Heart left ventricle (tissue), 16 donors: ENCODE data around the gene OR51A4. TPM values are rescaled to one million over a fixed set of nuclear protein-coding genes. Genes with fewer than 3 reads are reported as not detected.

ENCODE experiments used
- ATAC-seq, 4 donors: fragments of 200-7000 bp; cut with Tn5 transposase; one replicate each; pipeline ENCODE4 v1.9.1; 2020 to 2022; ENCODE audit warnings: moderate library complexity in 4 of 4, mild to moderate bottlenecking in 3 of 4, moderate number of reproducible peaks in 1 of 4
- DNase-seq, 5 donors: peaks; one replicate each; pipeline ENCODE4 v3.0.0-alpha.2; 2020
- H3K27ac ChIP-seq, 12 donors: fragments of 200-600 bp; sonication (generic) in 4 of 12; one replicate each; pipeline versions ENCODE4 v1.5.0 to v1.8.0; 2016 to 2022; ENCODE audit warnings: mild to moderate bottlenecking in 2 of 12
- H3K27me3 ChIP-seq, 9 donors: fragments of 200-600 bp; sonication (generic) in 2 of 9; one replicate each; pipeline versions ENCODE4 v1.5.1 to v1.8.0; 2016 to 2022; ENCODE audit warnings: mild to moderate bottlenecking in 3 of 9
- H3K36me3 ChIP-seq, 9 donors: fragments of 200-600 bp; sonication (generic) in 2 of 9; one replicate each; pipeline versions ENCODE4 v1.5.0 to v1.8.0; 2018 to 2022; ENCODE audit warnings: mild to moderate bottlenecking in 2 of 9
- H3K4me1 ChIP-seq, 12 donors: fragments of 200-600 bp; sonication (generic) in 4 of 12; one replicate each; pipeline versions ENCODE4 v1.5.0 to v1.8.0; 2016 to 2022; ENCODE audit warnings: mild to moderate bottlenecking in 3 of 12
- H3K4me3 ChIP-seq, 12 donors: fragments of 200-600 bp; sonication (generic) in 4 of 12; one replicate each; pipeline versions ENCODE4 v1.5.0 to v1.8.0; 2017 to 2022; ENCODE audit warnings: mild to moderate bottlenecking in 9 of 12, moderate library complexity in 4 of 12
- H3K9me3 ChIP-seq, 12 donors: fragments of 200-600 bp; sonication (generic) in 4 of 12; one replicate each; pipeline versions ENCODE4 v1.5.0 to v1.8.0; 2016 to 2022; ENCODE audit warnings: mild to moderate bottlenecking in 1 of 12
- CTCF ChIP-seq, 12 donors: fragments of 200-600 bp; sonication (generic) in 4 of 12; IDR thresholded peaks; one replicate each; pipeline versions ENCODE4 v1.5.0 to v1.8.0; 2018 to 2022; ENCODE audit warnings: antibody characterized with exemption in 12 of 12, mild to moderate bottlenecking in 5 of 12
- POLR2A ChIP-seq, 2 donors: fragments of 450-650 bp; IDR thresholded peaks; one replicate each; pipeline ENCODE4 v1.6.1; 2017; ENCODE audit warnings: antibody characterized with exemption in 2 of 2, mild to moderate bottlenecking in 2 of 2, moderate library complexity in 2 of 2
- intact Hi-C, 10 donors: fragments of 100-400 bp; cut with DNase I; formaldehyde crosslinking; loops; one replicate each; pipeline versions ENCODE4 v1.11.1 to v1.14.2; 2022
- polyA plus RNA-seq, 2 donors: library from polyadenylated mRNA; stranded (reverse); fragments of 200-250 nt; gene quantifications; one replicate each; pipeline ENCODE4 v1.2.3, GENCODE V29; 2013
- total RNA-seq, 9 donors: library from RNA; depleted of rRNA in 2 of 9; stranded (reverse); fragments of >200 nt in 2 of 9; fragmentation: NEBNext Ultra II Directional in 3 of 9; extraction: Animal tissue kit (Norgen Biotek cat#: 25700) in 3 of 9; gene quantifications; one replicate each; pipeline versions ENCODE4 v1.1.0 to v1.2.4, GENCODE V29; 2016 to 2023
- donor health status: ischemic (EF 13 %, LVEDD 7.1; RV severe dilation, severe dysfunction).
- donor health status: healthy with polysubstance abuse.
- donor health status: DM: no; HTN: yes; CAD: no.
- donor health status: DM: no; HTN: no; CAD: no.
- donor health status: ischemic (EF 25% LVEDD 6.9; RV normal size, moderate dysfunction).
- donor health status: ischemic (EF 25% LVEDD 5.7; RV mildly dilated, moderate dysfunction).
- donor health status: healthy.
- donor health status: DM: yes; HTN: yes; CAD: no.
- donor health status: ischemic (EF 35%, LVEDD 5.7; RV mildly dilated, moderate dysfunction).
- donor health status: nonischemic (EF 11% LVEDD 7.7; RV severe dilation, severe dysfunction).
- donor health status: DM: yes; HTN: yes; CAD: no.
- donor health status: PGD.
- donor health status: ischemic (EF 29% LVEDD 5.4; RV normal size, mild dysfunction).
- donor health status: nonischemic (EF 23%, LVEDD 6.1; RV moderate dilation, normal function).

The OR51A4 gene
- total and polyA plus RNA-seq, 11 donors = not detected

- H3K36me3 ChIP-seq = no peaks in the 10 kb centered on the region
- no peaks in the 10 kb centered on the region for H3K4me1 ChIP-seq
- H3K4me3 ChIP-seq = no peak overlapping the region
- no peaks in the 10 kb centered on the region for H3K27me3 ChIP-seq
- TF ChIP-seq CTCF (IDR thresholded peaks at IDR 0.05) (no peak), POLR2A (IDR thresholded peaks at IDR 0.05) (no peak)
- DNase-seq (no peak), ATAC-seq (no peak)
- H3K27ac ChIP-seq = no peak overlapping the region
- intact Hi-C loops = no loop called here
- H3K9me3 ChIP-seq = no peaks in the 10 kb centered on the region
These were observed 30.8 kb downstream of the OR51A4 start for GRCh38 chr11:4916581-4916980.

- DNase-seq = no peak
- Histone ChIP-seq H3K4me3 (no peak within 1 kb of the TSS), H3K27me3 (no peaks in the 10 kb centered on the region), H3K9me3 (peaks cover 0 to under 1% (median 0%) of the 10 kb centered on the region in 12 donors), H3K27ac (no peak within 1 kb of the TSS), H3K36me3 (no peaks in the 10 kb centered on the region), H3K4me1 (no peaks in the 10 kb centered on the region)
- TF ChIP-seq CTCF (IDR thresholded peaks at IDR 0.05) (no peak), POLR2A (IDR thresholded peaks at IDR 0.05) (no peak)
- intact Hi-C loops = no loop called here
- ATAC-seq = no peak
These were observed 43.9 kb downstream of the OR51A4 start, which contains the start of gene OR51A7 for GRCh38 chr11:4903484-4903883. Gene OR51A7 (plus strand): TSS chr11:4903783. CDS start chr11:4907370, 3,587 bp downstream.

Other genes with a start within 250 kb of the OR51A4 start
- gene OR51E2, start 249.8 kb downstream of the OR51A4 start, total RNA-seq = under 1 TPM in 5 of 9 donors, not detected in 4; 0.10 to 0.50 (median 0.30) TPM
- gene OR51E2, start 249.8 kb downstream of the OR51A4 start, polyA plus RNA-seq = under 1 TPM; 0.08 to 0.11 TPM
- gene MMP26, start 242.8 kb downstream of the OR51A4 start, total RNA-seq = not detected
- not detected for gene MMP26, start 242.8 kb downstream of the OR51A4 start, polyA plus RNA-seq
- not detected for gene OR51F1, start 177.7 kb downstream of the OR51A4 start, total RNA-seq
- gene OR51F1, start 177.7 kb downstream of the OR51A4 start, polyA plus RNA-seq = not detected
- gene OR52R1, start 143.2 kb downstream of the OR51A4 start, total RNA-seq = not detected
- gene OR52R1, start 143.2 kb downstream of the OR51A4 start, polyA plus RNA-seq = not detected
- not detected for gene OR51F2, start 126.3 kb downstream of the OR51A4 start, total RNA-seq
- gene OR51F2, start 126.3 kb downstream of the OR51A4 start, polyA plus RNA-seq = not detected
- not detected for gene OR51S1, start 98.4 kb downstream of the OR51A4 start, total RNA-seq
- not detected for gene OR51S1, start 98.4 kb downstream of the OR51A4 start, polyA plus RNA-seq
- not detected for gene OR51T1, start 65.7 kb downstream of the OR51A4 start, total RNA-seq
- gene OR51T1, start 65.7 kb downstream of the OR51A4 start, polyA plus RNA-seq = not detected
- not detected for gene OR51A7, start 43.8 kb downstream of the OR51A4 start, total RNA-seq
- not detected for gene OR51A7, start 43.8 kb downstream of the OR51A4 start, polyA plus RNA-seq
- not detected for gene OR51G2, start 28.3 kb downstream of the OR51A4 start, total RNA-seq
- gene OR51G2, start 28.3 kb downstream of the OR51A4 start, polyA plus RNA-seq = not detected
- not detected for gene OR51G1, start 23.3 kb downstream of the OR51A4 start, total RNA-seq
- not detected for gene OR51G1, start 23.3 kb downstream of the OR51A4 start, polyA plus RNA-seq
- not detected for gene OR51A2, start 8.1 kb upstream of the OR51A4 start, total RNA-seq
- not detected for gene OR51A2, start 8.1 kb upstream of the OR51A4 start, polyA plus RNA-seq
- not detected for gene OR51L1, start 47.2 kb upstream of the OR51A4 start, total RNA-seq
- not detected for gene OR51L1, start 47.2 kb upstream of the OR51A4 start, polyA plus RNA-seq
- not detected for gene OR52J3, start 98.9 kb upstream of the OR51A4 start, total RNA-seq
- not detected for gene OR52J3, start 98.9 kb upstream of the OR51A4 start, polyA plus RNA-seq
- not detected for gene OR52E2, start 112.0 kb upstream of the OR51A4 start, total RNA-seq
- not detected for gene OR52E2, start 112.0 kb upstream of the OR51A4 start, polyA plus RNA-seq
- not detected for gene OR52E1, start 122.0 kb upstream of the OR51A4 start, total RNA-seq
- not detected for gene OR52E1, start 122.0 kb upstream of the OR51A4 start, polyA plus RNA-seq
- not detected for gene OR52A5, start 190.8 kb upstream of the OR51A4 start, total RNA-seq
- not detected for gene OR52A5, start 190.8 kb upstream of the OR51A4 start, polyA plus RNA-seq
- not detected for gene OR52A1, start 207.2 kb upstream of the OR51A4 start, total RNA-seq
- not detected for gene OR52A1, start 207.2 kb upstream of the OR51A4 start, polyA plus RNA-seq